Progenitor cell of endocrine pancreas (in vitro differentiated cells): ENCODE data around the gene BUB1B. TPM values are rescaled to one million over a fixed set of nuclear protein-coding genes. Genes with fewer than 3 reads are reported as not detected.

Source experiments
- DNase-seq: peaks from one replicate; pipeline ENCODE4 v3.0.0; 2021; ENCODE audit warnings: low spot score; ENCODE audit not compliant: unreplicated experiment
- H3K27ac Mint-ChIP-seq: 2 replicates; pipeline ENCODE4 v1.8.0; 2021; ENCODE audit warnings: mild to moderate bottlenecking, moderate library complexity, mixed read lengths
- H3K27me3 Mint-ChIP-seq: 2 replicates; pipeline ENCODE4 v1.8.0; 2021; ENCODE audit warnings: mixed read lengths
- H3K36me3 Mint-ChIP-seq: 2 replicates; pipeline ENCODE4 v1.8.0; 2022; ENCODE audit warnings: mixed read lengths; ENCODE audit not compliant: insufficient read depth
- H3K4me1 Mint-ChIP-seq: 2 replicates; pipeline ENCODE4 v1.8.0; 2021; ENCODE audit warnings: low read depth, mixed read lengths
- H3K4me3 Mint-ChIP-seq: 2 replicates; pipeline ENCODE4 v1.8.0; 2021; ENCODE audit warnings: low read depth, mild to moderate bottlenecking, moderate library complexity, mixed read lengths
- H3K9me3 Mint-ChIP-seq: 2 replicates; pipeline ENCODE4 v1.8.0; 2021; ENCODE audit warnings: low read depth, mixed read lengths
- CTCF ChIP-seq: fragments of 200-600 bp; sonication (generic); IDR thresholded peaks from one replicate; pipeline ENCODE4 v1.5.0; 2021; ENCODE audit warnings: antibody characterized with exemption, mild to moderate bottlenecking; ENCODE audit not compliant: unreplicated experiment
- total RNA-seq: library from RNA; stranded (reverse); gene quantifications from 2 replicates; pipeline ENCODE4 v1.2.1, GENCODE V29; 2021

The BUB1B gene
- total RNA-seq, 1 donor from 2014 or later: 42.6 TPM

- peaks cover 34% of the 10 kb centered on the region for H3K27me3 Mint-ChIP-seq
- H3K36me3 Mint-ChIP-seq: no peaks in the 10 kb centered on the region
- no peaks in the 10 kb centered on the region for H3K9me3 Mint-ChIP-seq
- peaks cover 4% of the 10 kb centered on the region for H3K4me1 Mint-ChIP-seq
- DNase-seq: no peak
- no peak overlapping the region for H3K27ac Mint-ChIP-seq
- no peak for TF ChIP-seq CTCF
- no peak overlapping the region for H3K4me3 Mint-ChIP-seq
Measured at GRCh38 chr15:40255033-40255432, 94.2 kb downstream of the BUB1B start.

- no peaks in the 10 kb centered on the region for H3K9me3 Mint-ChIP-seq
- peaks cover 4% of the 10 kb centered on the region for H3K4me1 Mint-ChIP-seq
- DNase-seq: no peak
- H3K4me3 Mint-ChIP-seq: no peak overlapping the region
- peaks cover 19% of the 10 kb centered on the region for H3K27me3 Mint-ChIP-seq
- no peak for TF ChIP-seq CTCF
- no peak overlapping the region for H3K27ac Mint-ChIP-seq
- H3K36me3 Mint-ChIP-seq: peaks cover 2% of the 10 kb centered on the region
Measured at GRCh38 chr15:40256638-40257235, 95.9 kb downstream of the BUB1B start.

GRCh38 chr15:40257656-40258450 is 97.0 kb downstream of the BUB1B start:
- Mint-ChIP-seq H3K4me3 (no peak overlapping the region), H3K27me3 (peaks cover 14% of the 10 kb centered on the region), H3K4me1 (peaks cover 4% of the 10 kb centered on the region)

GRCh38 chr15:40258544-40258943 is 97.7 kb downstream of the BUB1B start:
- H3K4me3 Mint-ChIP-seq: no peak overlapping the region

More at GRCh38 chr15:40257656-40258450, 97.0 kb downstream of the BUB1B start:
- peaks cover 2% of the 10 kb centered on the region for H3K36me3 Mint-ChIP-seq
- DNase-seq: no peak
- H3K9me3 Mint-ChIP-seq: no peaks in the 10 kb centered on the region
- no peak for TF ChIP-seq CTCF
- no peak overlapping the region for H3K27ac Mint-ChIP-seq

More at GRCh38 chr15:40258544-40258943, 97.7 kb downstream of the BUB1B start:
- no peaks in the 10 kb centered on the region for H3K4me1 Mint-ChIP-seq
- TF ChIP-seq CTCF: no peak
- peaks cover 10% of the 10 kb centered on the region for H3K27me3 Mint-ChIP-seq
- DNase-seq: no peak
- no peaks in the 10 kb centered on the region for H3K9me3 Mint-ChIP-seq
- H3K36me3 Mint-ChIP-seq: peaks cover 2% of the 10 kb centered on the region
- no peak overlapping the region for H3K27ac Mint-ChIP-seq
